NT2/D1 (cell line): Measurements from ENCODE around the gene OVAAL.

Source experiments
- SUZ12 ChIP-seq: IDR thresholded peaks from 2 replicates; pipeline ENCODE4 v1.6.1; 2011; ENCODE audit not compliant: insufficient read length, insufficient read depth; ENCODE audit errors: extremely low read depth
- YY1 ChIP-seq: IDR thresholded peaks from 2 replicates; pipeline ENCODE4 v1.6.1; 2011; ENCODE audit not compliant: insufficient read length, insufficient read depth
- ZNF274 ChIP-seq: IDR thresholded peaks from 2 replicates; pipeline ENCODE4 v1.6.1; 2011; ENCODE audit warnings: mild to moderate bottlenecking, low read depth, low read length

- TF ChIP-seq YY1 (no peak), SUZ12 (no peak), ZNF274 (no peak)
Observed at GRCh38 chr1:180550241-180550640, 8.5 kb upstream of the OVAAL start.
